Colon (tissue), 2 donors: ENCODE measurements around the gene CD101.

Source experiments
- FAIRE-seq: peaks from 2 replicates; lab custom pipeline; 2012; peaks lifted over from hg19 to GRCh38; lab: Jason Lieb, UNC
- donor health status: control.
- donor health status: control.

CD101 gene

GRCh38 chr1:117015724-117016123 lies 14.2 kb downstream of the CD101 start:
- no peak for FAIRE-seq

GRCh38 chr1:117017062-117017461 lies 15.5 kb downstream of the CD101 start:
- no peak for FAIRE-seq

- FAIRE-seq = no peak
These were observed 16.1 kb downstream of the CD101 start for GRCh38 chr1:117017648-117018047.

GRCh38 chr1:117020526-117021156 lies 19.1 kb downstream of the CD101 start:
- no peak for FAIRE-seq

DNA sequence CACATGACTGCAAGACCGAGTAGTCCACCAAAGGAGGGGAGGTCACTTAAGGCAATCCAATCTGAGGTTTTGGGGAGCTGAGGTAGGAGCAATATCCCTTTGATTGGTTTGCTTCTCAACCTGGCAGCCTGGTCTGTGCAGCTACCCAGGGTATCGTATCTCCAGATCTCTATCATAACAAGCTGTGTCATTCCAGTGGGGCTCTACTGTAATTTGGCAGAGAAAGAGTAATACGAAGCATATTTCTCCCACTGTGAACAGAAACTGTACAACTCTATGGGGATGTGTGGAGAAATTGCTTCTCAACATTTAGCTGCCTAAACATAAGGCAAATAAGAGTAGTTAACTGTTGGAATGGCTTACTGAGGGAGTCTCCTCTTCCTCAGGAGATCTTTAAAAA lies 20.6 kb downstream of the CD101 start:
- FAIRE-seq = no peak

GRCh38 chr1:117025568-117025967 lies 24.0 kb downstream of the CD101 start:
- FAIRE-seq = no peak

- FAIRE-seq = no peak
These were observed 24.8 kb downstream of the CD101 start for GRCh38 chr1:117026361-117026760.

GRCh38 chr1:117029685-117030084 lies 28.1 kb downstream of the CD101 start:
- FAIRE-seq = no peak

DNA sequence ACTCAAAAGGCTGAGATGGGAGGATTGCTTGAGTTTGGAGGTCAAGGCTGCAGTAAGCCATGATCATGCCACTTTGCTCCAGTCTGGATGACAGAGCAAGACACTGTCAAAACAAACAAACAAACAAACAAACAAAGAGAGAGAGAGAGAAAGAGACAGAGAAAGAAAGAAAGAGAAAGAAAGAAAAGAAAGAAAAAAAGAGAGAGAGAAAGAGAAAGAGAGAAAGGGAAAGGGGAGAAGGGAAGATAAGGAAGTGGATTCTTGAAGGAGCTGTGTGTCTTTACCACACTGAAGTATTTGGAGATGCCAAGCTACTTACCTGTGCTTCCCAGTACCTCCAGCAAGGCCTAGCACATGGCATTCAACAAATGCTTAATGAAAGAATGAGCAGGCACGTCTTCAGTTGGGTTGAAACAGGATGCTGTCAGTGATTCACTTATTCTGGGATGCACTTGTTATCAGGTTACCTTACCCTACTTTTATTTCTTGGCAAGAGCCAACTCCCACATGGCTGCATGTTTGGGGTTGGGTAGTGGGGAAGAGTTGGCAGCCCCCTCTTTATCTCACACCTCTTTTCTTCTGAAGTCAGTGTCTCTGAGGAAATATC lies 28.8 kb downstream of the CD101 start:
- FAIRE-seq = no peak

DNA sequence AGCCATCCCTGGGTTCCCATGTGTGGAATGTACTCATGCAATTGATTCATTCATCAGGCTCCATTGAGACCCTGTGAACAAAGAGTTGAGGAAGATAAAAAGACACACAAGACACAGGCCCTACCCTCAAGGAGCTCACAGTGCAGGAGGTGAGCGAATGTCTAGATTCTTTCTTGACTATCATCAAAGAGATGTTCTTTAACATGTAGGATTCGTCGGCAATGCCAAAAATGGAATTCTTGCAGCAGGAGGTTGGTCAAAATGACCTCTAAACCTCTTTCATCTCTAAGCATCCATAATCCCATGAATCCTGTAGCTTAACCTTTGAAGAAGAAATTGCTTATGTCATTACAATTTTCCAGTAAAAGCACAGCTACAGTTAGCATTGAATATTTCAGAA lies 30.7 kb downstream of the CD101 start:
- no peak for FAIRE-seq

DNA sequence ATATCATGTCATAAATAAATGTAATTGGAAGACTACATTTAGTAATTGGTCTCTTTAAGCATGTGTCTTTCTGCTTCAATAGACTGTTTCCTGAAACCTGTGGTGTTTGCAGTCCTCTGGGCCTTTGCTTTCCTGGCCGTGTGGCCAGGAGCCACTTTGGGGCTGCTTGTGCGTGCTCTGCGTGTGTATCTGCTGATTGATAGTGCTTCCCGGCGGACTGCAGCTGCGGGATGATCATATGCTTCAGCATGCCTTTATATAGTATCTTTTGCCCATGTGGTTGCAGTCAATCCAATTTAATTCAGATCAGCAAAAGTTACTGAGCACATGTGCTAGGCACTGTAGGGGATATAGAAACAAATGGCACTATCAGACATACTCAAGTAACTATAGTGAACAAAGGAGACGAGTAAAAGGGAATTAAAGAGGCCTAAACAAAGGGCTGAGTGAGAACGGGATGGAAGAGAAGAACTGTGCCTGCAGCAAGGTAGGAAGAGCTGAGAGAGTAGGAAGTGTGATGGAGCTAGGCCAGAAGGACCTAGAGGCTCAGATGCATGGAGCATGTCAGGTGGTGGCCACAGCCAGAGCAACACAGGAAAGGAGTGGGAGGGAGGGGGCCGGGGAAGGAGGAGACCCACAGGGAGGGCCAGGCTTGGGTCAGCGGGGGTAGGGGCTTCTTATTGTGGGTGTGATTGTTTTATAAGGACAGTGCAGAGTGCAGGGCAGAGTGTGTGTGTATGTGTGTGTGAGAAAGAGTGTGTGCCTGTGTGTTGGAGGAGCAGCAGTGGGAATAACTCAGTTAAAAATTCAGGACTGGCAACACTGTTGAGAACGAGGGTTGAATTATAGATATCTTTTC lies 31.4 kb downstream of the CD101 start:
- no peak for FAIRE-seq

DNA sequence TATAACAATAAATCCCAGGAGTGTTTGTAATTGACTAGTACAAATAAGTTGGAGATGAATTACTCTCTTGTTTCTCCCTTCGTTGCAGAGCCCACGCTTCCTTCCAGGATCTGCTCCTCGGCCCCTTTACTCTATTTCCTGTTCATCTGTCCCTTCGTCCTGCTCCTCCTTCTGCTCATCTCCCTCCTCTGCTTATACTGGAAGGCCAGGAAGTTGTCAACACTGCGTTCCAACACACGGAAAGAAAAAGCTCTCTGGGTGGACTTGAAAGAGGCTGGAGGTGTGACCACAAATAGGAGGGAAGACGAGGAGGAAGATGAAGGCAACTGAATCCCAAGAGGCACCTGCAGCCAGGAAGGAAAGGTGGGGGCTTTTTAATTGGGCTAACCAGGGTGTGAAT lies 32.2 kb downstream of the CD101 start:
- FAIRE-seq = no peak

GRCh38 chr1:117034791-117035290 lies 33.3 kb downstream of the CD101 start:
- no peak for FAIRE-seq

DNA sequence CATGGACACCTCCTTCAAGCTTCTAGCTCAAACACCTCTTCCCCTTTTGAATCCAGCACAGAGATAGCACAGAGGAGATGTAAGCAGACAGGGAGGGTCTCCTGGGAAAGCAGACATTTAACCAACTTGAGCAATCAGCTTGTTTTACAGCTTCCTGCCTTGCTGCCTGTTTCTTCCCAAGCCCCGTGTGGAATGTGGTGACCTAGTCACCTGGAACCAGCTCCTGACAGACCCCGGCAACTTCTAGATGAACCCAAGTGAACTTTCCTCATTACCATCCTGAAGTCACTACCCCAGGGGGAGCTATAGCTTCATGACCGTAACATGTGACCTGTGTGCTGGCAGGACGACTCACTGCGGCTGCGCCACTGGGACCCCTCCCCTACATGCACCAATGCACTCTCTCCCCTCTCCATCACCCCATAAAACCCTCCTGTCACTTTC lies 34.5 kb downstream of the CD101 start:
- no peak for FAIRE-seq

DNA sequence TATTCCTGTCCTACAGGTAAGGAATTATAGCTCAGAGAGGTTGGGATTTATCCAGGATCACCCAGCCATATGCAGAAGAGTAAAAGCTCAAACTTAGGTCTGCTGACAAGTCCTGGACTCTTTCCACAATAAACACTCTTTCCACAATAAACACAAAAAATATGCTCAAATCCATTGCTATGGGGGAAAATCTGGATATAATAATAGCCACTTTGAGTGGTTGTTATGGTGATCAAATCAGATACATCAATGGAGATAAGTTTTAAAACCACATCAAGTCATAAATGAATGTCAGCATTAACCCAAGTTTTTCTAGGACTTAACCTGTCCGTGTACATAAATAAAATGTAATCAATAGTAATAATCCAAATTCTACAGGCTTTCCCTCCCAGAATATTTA lies 36.2 kb downstream of the CD101 start:
- FAIRE-seq = no peak

DNA sequence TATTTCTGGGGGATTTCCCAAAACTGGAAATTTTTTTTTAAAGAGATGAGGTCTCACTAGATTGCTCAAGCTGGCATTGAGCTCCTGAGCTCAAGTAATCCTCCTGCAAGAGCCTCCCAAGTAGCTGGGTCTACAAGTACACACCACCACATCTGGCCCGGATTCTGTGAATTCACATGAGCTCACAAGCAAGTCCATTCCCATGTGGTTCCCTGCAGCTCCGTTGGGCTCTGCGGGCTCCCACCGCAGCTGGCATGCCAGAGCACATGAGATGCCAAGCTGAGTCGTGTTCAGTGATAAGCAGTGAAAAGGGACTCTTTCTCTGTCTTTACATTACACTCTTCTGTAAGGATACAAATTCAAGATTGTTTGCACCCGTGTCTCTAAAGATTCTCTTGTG lies 36.7 kb downstream of the CD101 start:
- no peak for FAIRE-seq

GRCh38 chr1:117044217-117044616 lies 42.7 kb downstream of the CD101 start:
- FAIRE-seq = no peak

- no peak for FAIRE-seq
These were observed 44.1 kb downstream of the CD101 start for GRCh38 chr1:117045644-117046043.

DNA sequence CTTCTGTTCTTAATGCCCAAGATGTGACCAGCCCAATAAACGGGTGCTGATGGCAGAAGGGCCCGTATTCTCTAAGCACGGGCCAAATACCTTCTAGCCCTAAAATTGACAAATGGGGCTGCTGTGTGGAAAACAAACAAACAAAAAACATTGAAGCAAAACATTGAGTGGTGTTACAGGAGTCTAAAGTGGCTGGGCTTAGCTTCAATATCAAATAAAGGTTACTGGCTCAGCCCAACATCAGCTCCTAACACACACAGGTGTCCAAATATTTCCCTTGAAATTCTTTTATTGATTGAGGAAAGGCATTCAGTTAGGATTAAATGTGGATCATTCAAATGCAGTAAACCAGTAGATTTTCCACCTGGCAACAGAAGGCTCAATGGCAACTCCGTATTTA lies 45.2 kb downstream of the CD101 start:
- no peak for FAIRE-seq

DNA sequence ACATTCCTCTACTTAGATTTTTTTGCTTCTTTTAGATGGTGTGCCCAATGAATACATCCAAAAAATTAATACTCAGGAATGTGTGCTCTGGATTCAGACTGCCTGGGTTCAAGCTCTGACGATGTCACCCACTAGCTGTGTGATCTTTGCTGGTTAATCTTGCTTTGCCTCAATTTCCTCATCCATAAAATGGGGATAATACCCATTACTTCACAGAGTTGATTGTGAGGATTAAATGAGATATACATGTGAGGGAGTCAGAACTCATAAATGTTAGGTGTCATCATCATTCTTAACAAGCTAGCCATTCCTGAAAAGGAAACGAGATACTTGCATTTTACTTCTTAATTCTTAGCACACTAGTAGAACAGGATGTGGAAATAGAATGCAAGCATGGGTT lies 45.7 kb downstream of the CD101 start:
- no peak for FAIRE-seq

DNA sequence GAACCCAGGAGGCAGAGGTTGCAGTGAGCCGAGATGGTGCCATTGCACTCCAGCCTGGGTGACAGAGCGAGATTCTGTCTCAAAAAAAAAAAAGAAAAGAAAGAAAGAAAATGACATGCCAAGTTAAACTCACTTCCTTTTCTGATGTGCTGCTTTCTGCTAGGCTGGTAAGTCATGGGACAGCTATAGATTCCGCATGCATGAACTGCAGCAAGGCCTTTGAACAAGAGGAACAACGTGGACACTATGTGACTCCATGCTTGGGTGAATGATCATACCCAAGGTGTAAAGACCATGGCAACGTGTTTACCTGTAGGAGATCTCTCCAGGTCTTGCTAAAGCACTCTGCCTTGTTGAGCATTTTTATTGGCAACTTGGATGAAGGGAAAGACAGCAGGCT lies 48.3 kb downstream of the CD101 start:
- FAIRE-seq = no peak

- FAIRE-seq = no peak
These were observed 49.9 kb downstream of the CD101 start for GRCh38 chr1:117051224-117052064.
